ENCODE data around the gene KDM1B. TPM values are rescaled to one million over a fixed set of nuclear protein-coding genes. Genes with fewer than 3 reads are reported as not detected.

KDM1B gene
- total and polyA plus RNA-seq, 2 donors (not counting 3 experiments of a cell fraction or from before 2014, with no cell fraction given) = 3.0 to 10.8 TPM

DNA sequence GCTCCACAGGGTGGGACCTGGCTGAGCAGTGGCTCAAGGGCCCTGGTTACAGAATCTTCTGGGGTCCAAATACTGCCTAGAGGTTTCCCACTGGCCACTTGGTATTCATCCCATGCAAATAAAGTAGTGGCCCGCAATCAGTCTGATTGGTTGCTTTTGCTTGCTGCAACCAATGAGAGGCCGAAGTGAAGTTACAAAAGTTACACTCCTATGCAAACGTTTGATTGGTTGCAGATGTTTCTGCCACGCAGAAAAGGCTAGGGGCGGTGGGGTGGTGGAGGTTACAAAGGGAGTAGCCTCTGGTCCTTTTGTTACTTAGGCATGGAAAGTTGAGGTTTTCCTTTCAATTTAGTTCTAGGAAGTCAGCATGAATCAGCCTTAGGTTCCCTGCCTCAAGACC lies 29.1 kb upstream of the KDM1B start:
- H3K27ac ChIP-seq (ENCODE audit: insufficient read depth, low read depth, low read length) = no peak overlapping the region
- no peak overlapping the region for H3K4me2 ChIP-seq (ENCODE audit: insufficient read depth, low read length)
- no peaks in the 10 kb centered on the region for H3K9me3 ChIP-seq (replicated peaks; ENCODE audit: control insufficient read depth, insufficient read depth, low read length)
- no peaks in the 10 kb centered on the region for H4K20me1 ChIP-seq (replicated peaks; ENCODE audit: control insufficient read depth, extremely low read depth, insufficient read depth, low read length)
- no peaks in the 10 kb centered on the region for H3K79me2 ChIP-seq (ENCODE audit: control insufficient read depth, insufficient read depth, low read length)
- H3K36me3 ChIP-seq (ENCODE audit: control insufficient read depth in 2 of 2, extremely low read depth in 1 of 2, insufficient read depth in 2 of 2, low read length in 2 of 2) = no peaks in the 10 kb centered on the region
- no peak for DNase-seq (ENCODE audit: low read depth, low spot score)
- POLR2A ChIA-PET = no interaction called here
- CTCF ChIA-PET = no interaction called here
- H3K4me3 ChIP-seq (replicated peaks in 1 of 3; ENCODE audit: insufficient read depth in 1 of 3, low read depth in 1 of 3, low read length in 3 of 3) = no peak overlapping the region
- H3K9me1 ChIP-seq (replicated peaks; ENCODE audit: control insufficient read depth, extremely low read depth, insufficient read depth, low read length) = no peaks in the 10 kb centered on the region
- no peak for TF ChIP-seq POLR2AphosphoS5 (IDR thresholded peaks at IDR 0.05; ENCODE audit: insufficient read depth, low read depth, low read length)
- no peak for TF ChIP-seq MYC (IDR thresholded peaks at IDR 0.05; ENCODE audit: low read depth, low read length)
- no peak for TF ChIP-seq CTCF (IDR thresholded peaks at IDR 0.05; ENCODE audit: extremely low read depth in 1 of 2, insufficient read depth in 1 of 2, low read depth in 1 of 2, low read length in 2 of 2)
- no peak for TF ChIP-seq JUN (IDR thresholded peaks at IDR 0.05; ENCODE audit: borderline replicate concordance, insufficient read depth, insufficient read length, low read depth)
- TF ChIP-seq, protein P1, sequence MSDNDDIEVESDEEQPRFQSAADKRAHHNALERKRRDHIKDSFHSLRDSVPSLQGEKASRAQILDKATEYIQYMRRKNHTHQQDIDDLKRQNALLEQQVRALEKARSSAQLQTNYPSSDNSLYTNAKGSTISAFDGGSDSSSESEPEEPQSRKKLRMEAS (IDR thresholded peaks at IDR 0.05; ENCODE audit: insufficient read depth, insufficient read length) = no peak
- no peak for TF ChIP-seq EZH2 (IDR thresholded peaks at IDR 0.05; ENCODE audit: borderline replicate concordance, low read depth, low read length, severe bottlenecking)
- no peak for TF ChIP-seq FOS (IDR thresholded peaks at IDR 0.05; ENCODE audit: borderline replicate concordance, insufficient read depth, low read length)
- no peak for TF ChIP-seq POLR2A (IDR thresholded peaks at IDR 0.05; ENCODE audit: low read depth, low read length)
- TF ChIP-seq GATA2 (IDR thresholded peaks at IDR 0.05; ENCODE audit: insufficient read depth, insufficient read length, low read depth, low read length) = no peak
- no peak for FAIRE-seq
- no peaks in the 10 kb centered on the region for H3K27me3 ChIP-seq (ENCODE audit: control insufficient read depth in 2 of 2, insufficient read depth in 2 of 2, low read length in 2 of 2)
- BruUV-seq (replicated peaks) = no TSS peak
- intact Hi-C loops (cut with micrococcal nuclease) = no loop called here
- H3K4me1 ChIP-seq (ENCODE audit: control insufficient read depth, extremely low read depth, insufficient read depth, low read length) = peaks cover 5% of the 10 kb centered on the region
- dilution Hi-C loops (cut with MboI; ENCODE audit: extremely low pct_ligation_motif_present, low sequenced_read_pairs) = no loop called here
- no peak overlapping the region for H3K9ac ChIP-seq (replicated peaks; ENCODE audit: extremely low read depth, insufficient read depth, low read length)
- no peak overlapping the region for H2AFZ ChIP-seq (ENCODE audit: low read depth, low read length)
